HepG2 (cell line): ENCODE measurements around the gene ANO9. TPM values are rescaled to one million over a fixed set of nuclear protein-coding genes. Genes with fewer than 3 reads are reported as not detected.

Source experiments
- ATAC-seq: fragments of 200-7000 bp; cut with Tn5 transposase; 3 replicates; pipeline ENCODE4 v1.9.1; 2020; ENCODE audit warnings: mild to moderate bottlenecking, moderate library complexity
- BruUV-seq: library from RNA; stranded (reverse); fragments of 400-500 nt; replicated peaks from 2 replicates; lab custom pipeline; 2021; lab: Mats Ljungman, UMichigan
- CTCF ChIA-PET: fragments of 300-600 bp; formaldehyde crosslinking; extraction: SDS; loops from one replicate; lab custom pipeline; 2021; ENCODE audit warnings: low total read pairs, inconsistent platforms, low intra/inter-chr PET ratio; lab: Yijun Ruan, JAX
- POLR2A ChIA-PET: fragments of 350-600 bp; sonication (Branson Sonifier 250); formaldehyde crosslinking; loops from one replicate; lab custom pipeline; 2020; ENCODE audit warnings: antibody characterized with exemption, inconsistent platforms; lab: Yijun Ruan, JAX
- DNase-seq: peaks from one replicate; pipeline ENCODE4 v3.0.0-alpha.2; 2015; ENCODE audit warnings: low spot score
- FAIRE-seq: peaks from 3 replicates; lab custom pipeline; 2011; peaks lifted over from hg19 to GRCh38; lab: Jason Lieb, UNC
- H2AFZ ChIP-seq: one replicate; pipeline ENCODE4 v1.6.1; 2011; ENCODE audit warnings: low read length, inconsistent platforms
- H3K27ac ChIP-seq: fragments of 300-600 bp; 3 replicates; pipeline ENCODE4 v1.8.0; 2011; ENCODE audit warnings: mixed run types, mild to moderate bottlenecking, mixed read lengths, low read length, inconsistent platforms; ENCODE audit not compliant: insufficient read depth; ENCODE audit errors: extremely low read length
- H3K27me3 ChIP-seq, 2 experiments: fragments of 200-600 bp in 1 of 2; 2 replicates in 1 of 2; 3 replicates in 1 of 2; pipeline versions ENCODE4 v1.6.0 to v1.8.0; 2011; ENCODE audit warnings: low read length in 2 of 2, mild to moderate bottlenecking in 2 of 2, moderate library complexity in 2 of 2, inconsistent platforms in 1 of 2; ENCODE audit not compliant: insufficient read depth in 2 of 2, control insufficient read depth in 1 of 2
- H3K36me3 ChIP-seq, 2 experiments: fragments of 200-600 bp in 1 of 2; replicated peaks in 1 of 2; 2 replicates in 1 of 2; 3 replicates in 1 of 2; pipeline versions ENCODE4 v1.5.1 to v1.8.0; 2011; ENCODE audit warnings: low read length in 2 of 2, inconsistent platforms in 1 of 2; ENCODE audit not compliant: insufficient read depth in 2 of 2, control insufficient read depth in 1 of 2
- H3K4me1 ChIP-seq: 2 replicates; pipeline ENCODE4 v1.5.1; 2012; ENCODE audit warnings: low read length, inconsistent platforms; ENCODE audit not compliant: insufficient read depth
- H3K4me2 ChIP-seq: 2 replicates; pipeline ENCODE4 v1.6.0; 2011; ENCODE audit warnings: low read depth, low read length, inconsistent platforms
- H3K4me3 ChIP-seq, 3 experiments: fragments of 200-600 bp in 1 of 3; sonication (generic), shearing (Covaris generic) in 1 of 3; replicated peaks in 1 of 3; 2 replicates each; pipeline ENCODE4 v1.5.1; 2011 to 2016; ENCODE audit warnings: low read length in 3 of 3, inconsistent platforms in 2 of 3, low read depth in 2 of 3, mild to moderate bottlenecking in 2 of 3, control low read depth in 1 of 3, mixed read lengths in 1 of 3; ENCODE audit not compliant: insufficient read depth in 1 of 3
- H3K79me2 ChIP-seq: one replicate; pipeline ENCODE4 v1.6.1; 2011; ENCODE audit warnings: low read length, inconsistent platforms; ENCODE audit not compliant: insufficient read depth
- H3K9ac ChIP-seq: 2 replicates; pipeline ENCODE4 v1.6.0; 2011; ENCODE audit warnings: mild to moderate bottlenecking, low read depth, low read length, inconsistent platforms; ENCODE audit not compliant: insufficient read depth
- H3K9me3 ChIP-seq: 2 replicates; pipeline ENCODE4 v1.5.1; 2012; ENCODE audit warnings: mild to moderate bottlenecking, low read length
- H4K20me1 ChIP-seq: 2 replicates; pipeline ENCODE4 v1.6.0; 2011; ENCODE audit warnings: inconsistent platforms, mild to moderate bottlenecking, low read length, moderate library complexity; ENCODE audit not compliant: insufficient read depth
- ARNTL ChIP-seq: sonication (generic); formaldehyde crosslinking; IDR thresholded peaks from 2 replicates; pipeline ENCODE4 v1.4.0; 2020; ENCODE audit warnings: mild to moderate bottlenecking, missing genetic modification reagents
- HNRNPL ChIP-seq: fragments of 200-400 bp; formaldehyde crosslinking; IDR thresholded peaks from 2 replicates; pipeline ENCODE4 v1.6.1; 2017; ENCODE audit warnings: mild to moderate bottlenecking, low read depth, low read length
- MAF1 ChIP-seq: sonication (generic); formaldehyde crosslinking; IDR thresholded peaks from 2 replicates; pipeline ENCODE4 v1.5.0; 2020; ENCODE audit warnings: missing genetic modification reagents, borderline replicate concordance
- NAIF1 ChIP-seq: sonication (generic); formaldehyde crosslinking; IDR thresholded peaks from 2 replicates; pipeline ENCODE4 v1.5.0; 2020; ENCODE audit warnings: mild to moderate bottlenecking, missing genetic modification reagents, borderline replicate concordance
- RXRA ChIP-seq: sonication (generic); formaldehyde crosslinking; IDR thresholded peaks from 2 replicates; pipeline ENCODE4 v1.5.1; 2020; ENCODE audit warnings: missing genetic modification reagents
- SALL1 ChIP-seq: sonication (generic); formaldehyde crosslinking; IDR thresholded peaks from 2 replicates; pipeline ENCODE4 v1.8.0; 2022; ENCODE audit warnings: mild to moderate bottlenecking, missing genetic modification reagents
- TBX2 ChIP-seq: sonication (generic); formaldehyde crosslinking; IDR thresholded peaks from 2 replicates; pipeline ENCODE4 v1.5.0; 2020; ENCODE audit warnings: missing genetic modification reagents, mild to moderate bottlenecking, borderline replicate concordance
- U2AF2 ChIP-seq: fragments of 200-400 bp; formaldehyde crosslinking; IDR thresholded peaks from 2 replicates; pipeline ENCODE4 v1.6.1; 2017; ENCODE audit warnings: low read depth, mild to moderate bottlenecking, low read length
- ZEB1 ChIP-seq: IDR thresholded peaks from 2 replicates; pipeline ENCODE4 v1.6.1; 2012; ENCODE audit warnings: mild to moderate bottlenecking, low read depth, inconsistent platforms; ENCODE audit not compliant: insufficient replicate concordance
- ZFX ChIP-seq: sonication (generic); formaldehyde crosslinking; IDR thresholded peaks from 2 replicates; pipeline ENCODE4 v1.4.0; 2020; ENCODE audit warnings: mild to moderate bottlenecking, low read depth, missing genetic modification reagents, moderate library complexity
- ZNF296 ChIP-seq: sonication (generic); formaldehyde crosslinking; conservative IDR thresholded peaks from 2 replicates; pipeline ENCODE4 v1.5.0; 2020; ENCODE audit warnings: mild to moderate bottlenecking, missing genetic modification reagents
- ZNF564 ChIP-seq: sonication (generic); formaldehyde crosslinking; IDR thresholded peaks from 2 replicates; pipeline ENCODE4 v1.8.1; 2023; ENCODE audit warnings: mild to moderate bottlenecking, missing genetic modification reagents
- ZNF777 ChIP-seq: sonication (generic); formaldehyde crosslinking; IDR thresholded peaks from 2 replicates; pipeline ENCODE4 v1.4.0; 2020; ENCODE audit warnings: missing genetic modification reagents
- WGBS: methylation state at CpG from one replicate; pipeline ENCODE4 v1.1.6; 2017; ENCODE audit warnings: low lambda C conversion rate; 5-methylcytosine and 5-hydroxymethylcytosine counted together
- in situ Hi-C: cut with HindIII; loops from 2 replicates; pipeline ENCODE4 v1.10.0; 2017; ENCODE audit warnings: low pct_unique_long_range_greater_than_20kb; ENCODE audit not compliant: extremely low pct_ligation_motif_present
- intact Hi-C: fragments of 100-400 bp; cut with micrococcal nuclease; formaldehyde crosslinking; loops from one replicate; pipeline ENCODE4 v1.10.0; 2022; ENCODE audit not compliant: unreplicated experiment
- polyA plus RNA-seq, 8 experiments: library from polyadenylated mRNA; depleted of rRNA in 3 of 8; stranded (reverse) in 7 of 8; unstranded in 1 of 8; fragments of >200 nt; fragmentation: Illumina TruSeq in 4 of 8; extraction: Trizol in 4 of 8; gene quantifications; 2 replicates each; pipeline versions ENCODE4 v1.2.1 to v1.2.3, GENCODE V29; 2011 to 2016; ENCODE audit warnings: low read depth in 4 of 8, missing spikeins in 1 of 8, mixed read lengths in 1 of 8; ENCODE audit not compliant: insufficient read depth in 1 of 8
- total RNA-seq, 5 experiments: library from RNA; depleted of rRNA; stranded (reverse); fragments of >200 nt; fragmentation: Illumina TruSeq; extraction: Trizol; gene quantifications; 2 replicates each; pipeline ENCODE4 v1.2.3, GENCODE V29; 2016; ENCODE audit warnings: low read depth in 1 of 5
- TF ChIP-seq, protein P1 (sequence below): sonication (generic); formaldehyde crosslinking; IDR thresholded peaks from 2 replicates; pipeline ENCODE4 v1.5.1; 2020; ENCODE audit warnings: mild to moderate bottlenecking, missing genetic modification reagents, moderate library complexity
- TF ChIP-seq, protein P2 (sequence below): sonication (generic); formaldehyde crosslinking; IDR thresholded peaks from 2 replicates; pipeline ENCODE4 v1.4.0; 2020; ENCODE audit warnings: missing genetic modification reagents, borderline replicate concordance
- TF ChIP-seq, protein P3 (sequence below): sonication (generic); formaldehyde crosslinking; IDR thresholded peaks from 2 replicates; pipeline ENCODE4 v1.5.1; 2020; ENCODE audit warnings: missing genetic modification reagents, mild to moderate bottlenecking, borderline replicate concordance

ANO9 gene
- total and polyA plus RNA-seq, 2 of the 13 experiments (the other 11 are each of a cell fraction or from before 2014, with no cell fraction given), result 8.9 to 14.3 TPM

DNA sequence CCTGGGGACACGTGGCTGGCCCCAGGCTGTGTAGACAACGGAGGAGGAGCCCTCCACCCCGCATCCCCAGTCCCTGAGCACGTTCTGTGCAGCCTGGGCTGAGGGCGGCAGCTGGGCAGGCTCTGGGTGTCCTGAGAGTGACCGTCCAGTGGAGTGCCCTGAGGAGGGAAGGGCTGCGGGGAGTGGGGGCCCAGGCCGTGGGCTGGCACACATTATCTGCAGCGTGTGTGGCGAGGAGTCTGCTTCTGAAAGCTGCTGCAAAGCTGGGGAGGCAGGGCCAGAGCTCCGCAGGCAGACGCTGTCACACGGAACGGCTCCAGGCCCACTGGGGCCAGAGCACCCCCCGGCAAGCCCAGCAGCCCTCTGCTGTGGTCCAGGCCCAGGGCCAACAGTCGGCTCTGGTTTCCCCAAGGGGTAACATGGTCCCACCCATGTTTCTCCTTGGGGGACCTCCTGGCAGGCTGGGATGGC, 835 bp upstream of the ANO9 start (continued):
- TF ChIP-seq, protein P1, sequence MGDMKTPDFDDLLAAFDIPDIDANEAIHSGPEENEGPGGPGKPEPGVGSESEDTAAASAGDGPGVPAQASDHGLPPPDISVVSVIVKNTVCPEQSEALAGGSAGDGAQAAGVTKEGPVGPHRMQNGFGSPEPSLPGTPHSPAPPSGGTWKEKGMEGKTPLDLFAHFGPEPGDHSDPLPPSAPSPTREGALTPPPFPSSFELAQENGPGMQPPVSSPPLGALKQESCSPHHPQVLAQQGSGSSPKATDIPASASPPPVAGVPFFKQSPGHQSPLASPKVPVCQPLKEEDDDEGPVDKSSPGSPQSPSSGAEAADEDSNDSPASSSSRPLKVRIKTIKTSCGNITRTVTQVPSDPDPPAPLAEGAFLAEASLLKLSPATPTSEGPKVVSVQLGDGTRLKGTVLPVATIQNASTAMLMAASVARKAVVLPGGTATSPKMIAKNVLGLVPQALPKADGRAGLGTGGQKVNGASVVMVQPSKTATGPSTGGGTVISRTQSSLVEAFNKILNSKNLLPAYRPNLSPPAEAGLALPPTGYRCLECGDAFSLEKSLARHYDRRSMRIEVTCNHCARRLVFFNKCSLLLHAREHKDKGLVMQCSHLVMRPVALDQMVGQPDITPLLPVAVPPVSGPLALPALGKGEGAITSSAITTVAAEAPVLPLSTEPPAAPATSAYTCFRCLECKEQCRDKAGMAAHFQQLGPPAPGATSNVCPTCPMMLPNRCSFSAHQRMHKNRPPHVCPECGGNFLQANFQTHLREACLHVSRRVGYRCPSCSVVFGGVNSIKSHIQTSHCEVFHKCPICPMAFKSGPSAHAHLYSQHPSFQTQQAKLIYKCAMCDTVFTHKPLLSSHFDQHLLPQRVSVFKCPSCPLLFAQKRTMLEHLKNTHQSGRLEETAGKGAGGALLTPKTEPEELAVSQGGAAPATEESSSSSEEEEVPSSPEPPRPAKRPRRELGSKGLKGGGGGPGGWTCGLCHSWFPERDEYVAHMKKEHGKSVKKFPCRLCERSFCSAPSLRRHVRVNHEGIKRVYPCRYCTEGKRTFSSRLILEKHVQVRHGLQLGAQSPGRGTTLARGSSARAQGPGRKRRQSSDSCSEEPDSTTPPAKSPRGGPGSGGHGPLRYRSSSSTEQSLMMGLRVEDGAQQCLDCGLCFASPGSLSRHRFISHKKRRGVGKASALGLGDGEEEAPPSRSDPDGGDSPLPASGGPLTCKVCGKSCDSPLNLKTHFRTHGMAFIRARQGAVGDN, result peak; percentile 73
- TF ChIP-seq HNRNPL (0 out of 2 replicates have a peak, but pooled peaks have one; percentile 31), NAIF1 (no peak), ZNF777 (0 out of 2 replicates have a peak, but pooled peaks have one; percentile 19), ZFX (CRISPR knock-in tag) (peak; percentile 54), ZNF296 (0 out of 2 replicates have a peak, but pooled peaks have one; percentile 58), SALL1 (CRISPR knock-in tag) (0 out of 2 replicates have a peak, but pooled peaks have one; percentile 13), U2AF2 (no peak)

DNA sequence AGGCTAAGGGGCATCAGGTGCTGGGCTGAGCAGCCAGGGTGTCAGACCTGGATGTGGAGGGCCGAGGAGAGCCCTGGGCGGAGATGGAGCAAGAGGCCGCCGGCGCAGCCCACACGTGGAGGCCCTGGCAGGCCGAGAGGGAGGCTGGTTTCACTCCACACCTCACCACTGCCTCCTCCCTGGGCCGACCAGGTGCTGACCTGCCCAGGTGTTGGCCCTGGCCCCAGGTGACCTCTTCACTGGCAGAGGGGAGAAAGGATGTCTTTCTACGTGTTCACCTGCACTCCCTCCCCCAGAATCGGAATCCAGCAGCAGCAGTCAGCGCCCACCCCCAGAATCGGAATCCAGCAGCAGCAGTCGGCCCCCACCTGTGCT, 781 bp downstream of the ANO9 start:
- no peaks in the 10 kb centered on the region for H3K36me3 ChIP-seq
- CTCF ChIA-PET, result no interaction called here
- DNase-seq, result no peak
- peak overlapping the region; percentile 95 for H3K4me2 ChIP-seq
- H3K9me3 ChIP-seq, result no peaks in the 10 kb centered on the region
- BruUV-seq, result no TSS peak
- in situ Hi-C loops (loop anchor here (5.0 kb wide), 1 partner anchor 34 kb away; no protein-coding TSS in a partner anchor), intact Hi-C loops (no loop called here)
- H3K79me2 ChIP-seq, result no peaks in the 10 kb centered on the region
- H3K27me3 ChIP-seq, result no peaks in the 10 kb centered on the region
- no peak overlapping the region for H2AFZ ChIP-seq
- no peaks in the 10 kb centered on the region for H4K20me1 ChIP-seq
- no peak for ATAC-seq
- H3K4me1 ChIP-seq, result peaks cover 47% of the 10 kb centered on the region
- peak overlapping the region; percentile 22; the same call in 1 of the 2 replicates for H3K9ac ChIP-seq
- POLR2A ChIA-PET, result interaction anchor here (1.2 to 2.5 kb wide), 4 partner anchors 9 to 77 kb away, joined by 4 to 10 read pairs (median 6); partner anchors contain the start of gene PTDSS2
- no peak for FAIRE-seq
- 79% methylated on average over 9 of the region's 13 CpGs for WGBS
- no peak overlapping the region for H3K27ac ChIP-seq
- peak overlapping the region; percentile 67 to 77 (median 75); a peak in 5 of 6 replicates for H3K4me3 ChIP-seq
- TF ChIP-seq, protein P2, sequence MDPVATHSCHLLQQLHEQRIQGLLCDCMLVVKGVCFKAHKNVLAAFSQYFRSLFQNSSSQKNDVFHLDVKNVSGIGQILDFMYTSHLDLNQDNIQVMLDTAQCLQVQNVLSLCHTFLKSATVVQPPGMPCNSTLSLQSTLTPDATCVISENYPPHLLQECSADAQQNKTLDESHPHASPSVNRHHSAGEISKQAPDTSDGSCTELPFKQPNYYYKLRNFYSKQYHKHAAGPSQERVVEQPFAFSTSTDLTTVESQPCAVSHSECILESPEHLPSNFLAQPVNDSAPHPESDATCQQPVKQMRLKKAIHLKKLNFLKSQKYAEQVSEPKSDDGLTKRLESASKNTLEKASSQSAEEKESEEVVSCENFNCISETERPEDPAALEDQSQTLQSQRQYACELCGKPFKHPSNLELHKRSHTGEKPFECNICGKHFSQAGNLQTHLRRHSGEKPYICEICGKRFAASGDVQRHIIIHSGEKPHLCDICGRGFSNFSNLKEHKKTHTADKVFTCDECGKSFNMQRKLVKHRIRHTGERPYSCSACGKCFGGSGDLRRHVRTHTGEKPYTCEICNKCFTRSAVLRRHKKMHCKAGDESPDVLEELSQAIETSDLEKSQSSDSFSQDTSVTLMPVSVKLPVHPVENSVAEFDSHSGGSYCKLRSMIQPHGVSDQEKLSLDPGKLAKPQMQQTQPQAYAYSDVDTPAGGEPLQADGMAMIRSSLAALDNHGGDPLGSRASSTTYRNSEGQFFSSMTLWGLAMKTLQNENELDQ, result no peak
- TF ChIP-seq RXRA (CRISPR knock-in tag), result 0 out of 2 replicates have a peak, but pooled peaks have one; percentile 23
- no peak for TF ChIP-seq ARNTL
- TF ChIP-seq TBX2 (CRISPR knock-in tag), result 0 out of 2 replicates have a peak, but pooled peaks have one; percentile 17
- TF ChIP-seq, protein P3, sequence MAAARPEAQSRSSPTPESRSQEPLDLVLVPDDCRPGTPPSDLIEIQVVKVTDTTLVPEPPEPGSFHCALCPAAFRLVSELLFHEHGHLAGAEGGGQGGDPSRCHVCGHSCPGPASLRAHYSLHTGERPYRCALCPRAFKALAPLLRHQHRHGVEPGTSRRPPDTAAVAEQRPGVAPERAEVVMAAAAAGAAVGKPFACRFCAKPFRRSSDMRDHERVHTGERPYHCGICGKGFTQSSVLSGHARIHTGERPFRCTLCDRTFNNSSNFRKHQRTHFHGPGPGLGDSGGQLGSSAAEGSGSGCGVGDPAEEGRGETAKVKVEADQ, result no peak
- no peak for TF ChIP-seq ZNF564 (CRISPR knock-in tag)
- TF ChIP-seq MAF1 (CRISPR knock-in tag), result no peak
- TF ChIP-seq ZEB1, result peak; percentile 46
